Hematopoietic multipotent progenitor cell treated with erythropoietin and hydrocortisone succinate and interleukin-3 and kit ligand, for 15 days (in vitro differentiated cells): Measurements from ENCODE around the gene RHEX.
A peak's percentile ranks its signal among the peaks of the same experiment; 100 is the strongest.

Source experiments
- DNase-seq: peaks from one replicate; pipeline ENCODE4 v3.0.0-alpha.2; 2015; ENCODE audit warnings: low spot score

RHEX gene

DNA sequence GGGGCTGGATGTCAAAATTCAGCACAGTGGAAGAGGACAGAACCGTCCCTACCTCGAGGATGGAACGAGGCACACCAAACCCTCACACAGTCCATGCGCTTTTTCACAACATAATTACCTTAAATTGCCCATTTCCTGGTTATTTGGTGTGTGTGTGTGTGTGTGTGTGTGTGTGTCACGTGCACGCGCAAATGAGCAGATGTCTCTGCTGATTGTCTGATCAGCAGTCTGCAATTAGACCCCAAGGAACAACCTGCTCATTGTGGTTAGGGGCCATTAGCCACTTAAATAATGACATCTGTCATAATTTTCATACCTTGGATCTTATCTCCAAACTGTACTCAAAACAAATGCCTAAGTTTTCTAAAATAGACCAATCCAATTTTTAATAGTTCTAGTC lies 41.1 kb downstream of the RHEX start:
- DNase-seq: no peak

DNA sequence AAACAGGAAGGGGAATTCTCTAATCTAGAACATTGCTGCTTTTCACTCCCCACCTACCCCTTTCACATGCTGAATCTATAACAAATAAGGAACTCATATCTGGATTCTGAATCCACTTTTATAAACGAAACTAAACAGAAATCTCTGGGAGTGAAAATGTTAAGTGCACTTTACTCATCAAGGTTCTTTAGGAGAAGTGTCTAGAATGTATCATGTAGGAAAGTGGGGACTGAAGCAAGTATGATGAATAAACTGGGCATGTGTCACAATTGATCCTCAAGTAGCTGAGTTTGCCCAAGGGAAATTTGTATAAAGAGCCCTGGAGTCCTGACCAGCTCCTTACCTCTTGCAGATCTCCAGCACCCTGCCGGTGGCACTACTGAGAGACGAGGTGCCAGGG lies 44.4 kb downstream of the RHEX start:
- no peak for DNase-seq

DNA sequence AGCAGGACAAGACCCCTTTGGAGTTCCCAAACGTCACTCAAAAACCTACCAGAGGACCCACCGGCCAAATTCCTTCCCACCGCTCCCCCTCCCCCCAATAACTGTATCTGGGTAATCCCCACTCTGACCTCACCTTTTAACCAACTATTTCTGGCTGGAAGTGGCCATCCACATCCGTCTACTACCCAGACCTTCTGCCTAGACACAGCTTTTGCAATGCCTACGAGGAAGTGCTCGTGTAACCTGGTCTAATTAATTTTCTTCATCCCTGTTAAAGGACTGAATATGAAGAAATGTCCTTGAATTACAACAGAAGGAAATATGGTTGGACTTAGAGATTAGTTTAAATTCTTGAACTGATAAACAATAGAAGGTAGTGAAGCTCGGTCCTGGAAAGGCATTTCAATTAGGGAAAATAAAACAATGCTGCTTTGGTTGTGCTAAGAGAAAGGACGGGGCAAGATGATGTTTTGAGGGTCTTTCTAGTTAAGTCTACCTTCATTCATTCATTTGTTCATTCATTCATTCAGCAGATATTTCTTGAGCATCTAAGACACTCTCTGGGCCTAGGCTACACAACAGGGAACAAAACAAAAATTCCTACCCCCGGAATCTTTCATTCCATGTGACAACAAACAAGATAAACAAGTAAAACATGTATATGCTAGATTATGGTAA lies 45.4 kb downstream of the RHEX start:
- no peak for DNase-seq

DNA sequence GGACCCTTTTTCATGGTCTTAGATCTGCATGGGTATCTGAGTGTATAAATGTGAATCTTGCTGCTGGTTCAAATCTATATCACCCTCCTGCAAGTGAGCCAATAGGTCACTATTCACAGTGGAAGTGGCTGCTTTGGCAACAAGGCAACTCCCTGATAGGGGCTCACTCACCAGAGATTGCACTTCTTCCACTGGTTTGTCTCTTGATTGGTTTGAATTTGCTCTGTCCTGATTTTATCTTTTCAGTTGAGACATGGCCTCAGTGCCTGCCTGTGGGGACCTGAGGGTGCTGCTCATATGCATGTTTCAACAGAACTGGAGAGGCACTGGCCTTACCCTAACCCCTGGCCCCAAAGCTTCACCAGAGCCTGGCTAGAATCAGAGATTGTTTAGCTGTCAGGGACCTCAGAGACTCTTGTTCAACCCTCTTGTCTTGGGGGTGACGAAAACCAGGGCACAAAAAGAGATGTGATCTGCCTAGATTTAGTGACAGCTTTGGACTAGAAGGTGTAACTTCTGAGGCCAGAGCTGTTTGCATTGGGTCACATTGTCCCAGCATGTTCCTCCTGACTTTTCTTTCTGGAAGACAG lies 47.3 kb downstream of the RHEX start:
- no peak for DNase-seq

DNA sequence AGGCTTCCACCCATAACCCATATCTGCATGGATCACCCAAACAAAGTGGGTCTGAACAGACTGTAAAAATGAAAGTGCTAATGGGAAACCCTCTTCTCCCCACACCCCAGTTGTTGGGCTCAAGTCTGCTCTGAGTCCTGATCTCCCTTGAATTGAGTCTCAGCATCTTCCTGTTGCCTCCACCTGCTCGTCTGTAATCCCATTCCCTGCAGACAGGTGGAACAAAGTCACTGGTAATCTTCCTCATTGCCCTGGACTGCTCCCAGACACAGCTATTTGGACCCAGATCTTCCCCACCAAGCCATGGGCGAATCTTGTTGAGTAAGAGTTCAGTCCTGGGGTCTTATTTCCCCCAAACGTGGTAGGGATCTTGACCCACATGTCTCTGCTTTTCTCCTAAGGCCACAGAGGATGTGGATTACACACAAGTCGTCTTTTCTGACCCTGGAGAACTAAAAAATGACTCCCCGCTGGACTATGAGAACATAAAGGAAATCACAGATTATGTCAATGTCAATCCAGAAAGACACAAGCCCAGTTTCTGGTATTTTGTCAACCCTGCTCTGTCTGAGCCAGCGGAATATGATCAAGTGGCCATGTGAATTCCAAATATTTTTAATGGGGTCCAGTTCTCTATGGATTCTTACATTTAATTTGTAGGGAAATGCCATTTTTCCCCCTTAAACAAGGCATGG lies 48.5 kb downstream of the RHEX start:
- DNase-seq: no peak

DNA sequence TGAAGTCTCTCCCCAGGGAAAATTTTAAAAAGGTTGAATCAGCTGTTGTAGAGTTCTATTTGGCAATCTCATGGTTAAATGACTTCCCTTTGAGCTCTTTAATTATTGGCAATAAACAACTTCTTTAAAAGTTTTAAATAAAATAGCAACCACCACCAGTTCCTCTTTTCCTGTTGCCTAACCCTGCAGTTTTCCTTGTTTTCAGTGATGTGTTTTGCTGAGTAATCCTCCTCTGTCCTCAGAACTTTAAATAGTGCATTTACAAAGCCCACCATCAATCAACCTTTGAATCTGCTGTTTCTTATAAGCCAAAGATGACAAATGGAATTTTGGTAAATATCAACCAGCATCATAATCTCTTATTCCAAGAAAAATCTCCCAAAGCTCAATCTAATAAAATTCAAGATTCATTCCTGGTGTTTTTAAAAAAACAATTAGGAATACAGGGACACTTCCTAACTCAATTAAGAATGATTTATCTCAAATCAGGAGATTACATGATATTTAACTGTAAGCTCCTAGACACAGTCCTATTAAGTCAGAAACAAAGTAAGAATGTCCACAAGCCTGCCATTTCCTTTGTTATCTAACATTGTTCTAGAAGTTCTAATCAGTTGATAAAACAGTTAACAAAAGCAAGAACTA lies 49.4 kb downstream of the RHEX start:
- DNase-seq: no peak

DNA sequence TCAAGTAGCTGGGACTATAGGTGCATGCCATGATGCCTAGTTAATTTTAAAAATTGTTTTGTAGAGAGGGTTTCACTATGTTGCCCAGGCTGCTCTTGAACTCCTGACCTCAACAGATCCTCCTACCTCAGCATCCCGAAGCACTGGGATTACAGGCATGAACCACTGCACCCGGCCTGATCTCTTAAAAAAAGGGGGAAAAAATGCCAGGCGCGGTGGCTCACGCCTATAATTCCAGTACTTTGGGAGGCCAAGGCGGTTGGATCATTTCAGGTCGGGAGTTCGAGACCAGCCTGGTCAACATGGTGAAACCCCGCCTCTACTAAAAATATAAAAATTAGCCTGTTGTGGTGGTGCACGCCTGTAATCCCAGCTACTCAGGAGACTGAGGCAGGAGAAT lies 51.0 kb downstream of the RHEX start:
- DNase-seq: no peak

DNA sequence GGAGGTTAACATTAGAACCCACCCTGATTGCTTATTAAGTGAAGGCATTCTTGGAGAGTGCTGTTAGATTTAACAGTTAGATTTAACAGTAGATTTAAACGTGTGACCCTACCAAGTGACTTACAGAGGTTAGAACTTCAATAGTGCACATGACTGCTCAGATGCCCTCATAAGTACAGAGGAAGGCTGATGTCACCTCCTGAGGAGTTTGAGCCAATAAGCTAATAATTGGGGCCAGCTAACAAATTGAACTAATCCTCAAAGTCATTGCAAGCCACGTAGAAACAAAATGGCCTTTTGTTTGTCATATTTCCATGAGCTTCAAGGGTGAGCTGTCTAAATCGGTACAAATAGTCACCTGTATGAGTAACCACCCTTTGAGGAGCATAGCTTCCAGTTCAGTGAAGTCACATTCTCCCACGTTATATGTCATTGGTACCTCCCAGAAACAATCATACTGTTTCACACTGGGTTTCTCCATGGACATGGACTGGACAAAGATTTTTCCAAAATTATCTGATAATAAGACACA lies 52.6 kb downstream of the RHEX start:
- no peak for DNase-seq

DNA sequence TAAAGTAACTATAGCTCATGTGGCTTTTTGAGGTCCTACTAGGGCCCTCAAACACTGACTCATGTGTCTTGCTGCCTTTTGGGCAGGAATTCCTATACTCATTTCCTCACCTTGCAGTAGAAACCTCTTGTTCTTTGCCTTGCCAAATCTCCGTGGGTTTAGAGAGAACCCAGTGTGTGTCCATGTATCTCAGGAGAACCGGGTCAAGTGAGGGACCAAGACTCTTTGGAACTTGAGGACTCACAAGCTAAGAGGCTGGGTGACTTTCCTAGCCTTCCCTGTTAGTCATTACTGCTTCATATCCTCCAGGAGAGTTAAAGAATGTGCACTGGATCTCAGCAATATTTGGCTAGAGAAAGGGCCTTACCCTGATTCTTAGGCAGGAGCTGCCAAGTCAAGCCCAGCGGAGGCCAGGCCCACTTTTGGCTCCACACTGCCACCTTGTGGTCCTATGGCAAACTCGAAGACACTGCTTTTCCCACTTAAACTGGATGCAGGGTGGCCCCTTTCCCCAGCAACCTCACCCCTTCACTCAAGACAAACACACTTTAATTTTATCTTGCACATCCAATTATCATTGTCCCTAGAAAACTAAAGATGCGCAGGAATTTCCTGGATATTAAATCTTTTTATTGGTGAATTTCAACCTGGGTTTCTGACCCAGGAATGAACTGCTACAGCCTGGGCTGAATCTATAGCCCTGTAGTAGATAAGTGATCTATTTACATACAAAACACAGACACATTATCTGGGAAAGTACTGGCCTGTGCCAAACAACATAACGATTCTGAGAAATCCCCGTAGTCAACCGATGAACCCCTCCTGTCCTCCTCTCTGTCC lies 53.6 kb downstream of the RHEX start:
- DNase-seq: peak; percentile 80

DNA sequence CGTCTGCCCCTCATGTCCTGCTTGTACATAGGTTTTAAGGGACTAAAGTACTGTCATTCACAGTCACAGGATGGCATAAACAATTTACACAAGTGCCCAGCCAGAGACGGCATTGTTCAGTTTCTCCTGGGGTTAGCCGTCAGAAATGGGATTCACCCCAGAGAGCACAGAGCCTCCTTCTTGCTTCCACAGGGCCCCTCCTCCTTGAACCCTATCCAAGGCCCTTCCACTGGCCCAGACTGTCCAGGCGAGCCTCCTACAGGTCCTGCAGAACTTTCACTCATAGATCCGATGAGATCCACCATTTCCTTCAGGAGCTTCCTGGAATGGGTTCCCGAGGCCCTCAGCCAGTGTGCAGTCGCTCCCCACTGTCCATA lies 54.2 kb downstream of the RHEX start:
- no peak for DNase-seq

DNA sequence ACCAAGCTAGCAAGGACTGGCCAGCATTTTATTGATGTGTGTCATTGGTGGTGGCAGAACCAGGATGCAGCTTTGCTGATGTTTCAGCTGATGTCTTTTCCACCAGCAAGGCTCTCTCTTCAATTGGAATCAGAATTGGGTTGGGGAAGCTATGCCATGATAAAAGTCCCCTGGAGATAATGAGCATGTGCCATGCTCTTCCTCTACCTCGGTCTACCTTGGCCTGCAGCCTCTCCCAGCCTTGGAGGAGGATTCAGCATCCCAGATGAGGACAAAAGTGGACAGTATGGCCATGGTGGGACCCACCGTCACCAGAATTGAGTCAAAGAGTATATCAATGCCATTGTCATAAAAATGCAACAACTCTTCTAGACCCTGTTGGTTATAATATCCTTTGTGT lies 55.7 kb downstream of the RHEX start:
- DNase-seq: no peak

DNA sequence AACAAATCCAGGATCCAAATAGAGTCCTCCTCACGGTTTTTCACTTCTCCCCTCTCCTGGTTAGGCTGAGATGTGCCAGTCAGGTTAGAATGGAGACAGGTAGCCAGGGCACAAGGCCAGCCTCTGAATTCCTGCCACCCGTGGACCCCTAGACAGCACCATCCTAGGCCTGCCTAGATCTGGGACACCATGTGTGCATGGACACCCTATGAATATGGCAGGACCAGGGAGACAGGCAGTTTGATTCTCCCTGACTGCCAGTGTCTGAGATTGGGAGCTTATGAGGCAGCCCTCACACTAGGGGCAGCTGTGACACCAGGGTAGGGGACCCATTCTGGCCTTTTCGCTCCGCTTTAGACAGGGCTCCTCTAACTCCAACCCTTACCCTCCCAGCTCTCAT lies 56.7 kb downstream of the RHEX start:
- no peak for DNase-seq

DNA sequence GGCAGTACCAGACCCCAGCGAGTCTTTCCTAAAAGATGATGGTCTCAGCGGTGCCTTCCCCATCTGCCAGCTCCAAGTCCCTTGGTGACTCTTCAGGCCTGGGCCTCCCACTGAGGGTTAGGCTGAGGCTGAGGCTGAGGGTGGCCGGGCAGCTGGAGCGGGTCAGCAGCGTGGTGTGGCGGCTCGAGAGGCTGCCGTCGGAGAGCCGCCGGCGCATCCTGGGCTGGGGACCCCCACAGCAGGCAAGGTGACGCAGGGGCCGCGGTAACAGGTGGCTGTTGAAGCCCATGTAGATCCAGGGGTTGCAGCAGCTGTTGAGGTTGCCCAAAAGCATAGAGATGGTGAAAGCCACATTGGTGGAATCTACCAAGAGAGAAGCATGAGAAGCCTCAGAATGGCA lies 57.2 kb downstream of the RHEX start:
- no peak for DNase-seq

DNA sequence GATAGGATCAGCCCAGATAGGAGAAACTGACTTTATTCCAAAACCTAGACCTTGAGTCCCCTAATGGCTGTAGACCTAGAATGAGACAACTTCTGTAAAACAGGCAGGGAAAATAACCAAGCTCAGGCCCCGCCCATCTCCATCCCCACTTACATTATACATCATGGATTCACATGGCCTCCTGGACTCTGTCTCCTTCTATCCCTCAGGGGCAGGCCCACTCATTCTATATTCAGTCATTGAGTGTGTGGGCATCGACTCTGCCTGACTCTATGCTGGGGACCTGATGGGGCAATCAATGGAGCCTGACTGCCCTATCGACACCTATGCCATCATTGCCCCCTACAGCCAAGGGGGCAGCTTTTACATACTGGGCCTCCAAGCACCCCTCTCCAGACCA lies 57.8 kb downstream of the RHEX start:
- no peak for DNase-seq

DNA sequence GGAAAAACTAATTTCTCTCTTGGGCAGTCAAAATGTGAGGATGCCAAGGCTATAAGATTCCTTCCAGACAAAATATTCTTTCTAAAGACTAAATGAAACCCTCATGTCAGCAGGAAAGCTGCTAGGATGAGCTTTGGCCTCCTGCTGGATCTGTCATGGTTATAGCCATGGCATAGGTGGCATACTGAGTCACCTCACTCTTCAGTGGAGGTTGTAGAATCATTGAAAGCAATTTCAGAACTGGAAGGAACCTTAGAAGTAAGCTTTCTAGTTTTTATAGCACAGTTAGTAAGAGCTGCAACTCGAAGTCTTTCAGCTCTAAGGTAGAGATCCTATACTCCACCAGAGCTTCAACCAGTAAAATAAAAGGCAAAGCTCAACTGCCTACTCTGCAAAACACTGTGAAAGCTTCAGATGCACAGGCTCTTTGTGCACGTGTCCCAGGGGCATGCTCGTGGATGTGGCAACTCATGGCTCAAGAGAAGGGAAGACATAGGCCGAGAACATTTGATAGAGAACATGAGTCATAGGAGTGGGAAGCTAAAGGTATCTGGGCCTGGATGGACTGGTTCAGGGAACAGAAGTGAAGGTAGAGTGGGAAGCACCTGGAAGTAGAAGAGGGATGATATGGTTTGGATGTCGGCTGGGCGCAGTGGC lies 58.4 kb downstream of the RHEX start:
- DNase-seq: no peak

DNA sequence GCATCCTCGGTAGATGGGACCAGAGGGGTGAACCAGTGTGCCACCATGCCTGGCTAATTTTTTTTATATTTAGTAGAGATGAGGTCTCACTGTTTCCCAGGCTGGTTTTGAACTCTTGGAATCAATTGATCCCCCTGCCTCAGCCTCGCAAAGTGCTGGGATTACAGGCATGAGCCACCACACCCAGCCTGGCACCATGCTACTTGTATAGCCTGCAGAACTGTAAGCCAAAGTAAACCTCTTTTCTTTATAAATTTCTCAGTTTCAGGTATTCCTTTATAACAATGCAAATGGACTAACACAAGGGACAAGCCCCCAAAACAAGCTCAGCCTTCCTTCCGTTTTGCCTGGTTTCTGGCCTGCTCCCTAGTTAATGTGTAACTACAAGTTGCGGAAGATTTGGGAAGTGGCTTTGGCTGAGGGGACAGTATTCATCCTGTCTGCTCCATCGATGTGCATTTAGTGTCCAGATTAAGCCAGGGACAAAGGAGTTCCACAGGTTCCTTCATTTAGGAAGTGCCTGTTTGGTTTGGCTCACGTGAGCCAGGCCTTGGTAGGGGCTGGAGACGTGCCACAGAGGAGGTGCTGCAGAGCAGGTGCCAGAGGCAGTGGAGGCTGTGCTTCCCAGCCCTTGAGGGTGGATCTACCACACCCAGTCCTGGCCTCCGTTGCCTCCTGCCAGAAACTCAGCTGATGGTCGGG lies 59.8 kb downstream of the RHEX start:
- no peak for DNase-seq

DNA sequence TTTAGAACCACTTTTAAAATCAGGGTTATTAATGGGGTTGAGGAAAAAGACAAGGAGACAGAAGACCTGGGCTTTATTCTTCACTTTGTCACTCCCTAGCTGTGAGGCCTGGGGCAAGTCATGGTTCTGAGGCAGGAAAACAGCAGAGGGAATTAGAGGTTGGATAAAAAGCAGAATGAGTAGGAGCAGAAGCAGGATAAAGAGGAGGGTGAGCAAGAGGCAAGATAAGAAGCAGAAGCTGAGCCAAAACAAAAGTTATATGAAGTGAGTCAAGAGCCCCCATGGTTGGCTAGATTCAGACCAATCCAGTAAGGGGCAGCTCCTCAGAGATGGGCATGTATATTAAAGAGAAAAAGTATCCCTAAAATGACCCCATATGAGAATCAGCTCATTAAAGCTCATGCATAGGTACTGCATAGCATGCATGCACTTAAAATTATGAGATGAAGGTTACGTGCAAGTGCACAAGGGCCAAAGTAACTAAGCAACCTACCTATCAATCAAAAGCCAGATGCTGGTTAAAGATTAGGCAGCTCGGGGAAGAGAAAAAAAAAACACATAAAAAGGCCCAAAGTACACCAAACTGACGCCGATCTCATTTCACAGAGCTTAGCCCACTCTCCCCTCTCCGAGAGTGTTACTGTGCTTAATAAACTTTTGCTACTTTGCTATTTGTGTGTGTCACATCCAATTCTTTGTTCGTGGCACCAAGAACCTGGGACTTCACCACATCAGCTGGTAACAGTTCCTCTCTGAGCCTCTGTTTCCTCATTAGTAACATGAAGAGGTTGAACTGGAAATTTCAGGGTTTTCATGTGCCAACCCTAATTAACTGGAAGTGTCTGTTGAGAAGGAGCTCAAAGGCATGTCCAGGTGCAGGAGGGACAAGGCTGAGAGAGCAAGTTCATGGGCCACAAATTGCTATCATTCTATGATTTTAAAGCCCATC lies 62.0 kb downstream of the RHEX start:
- no peak for DNase-seq

DNA sequence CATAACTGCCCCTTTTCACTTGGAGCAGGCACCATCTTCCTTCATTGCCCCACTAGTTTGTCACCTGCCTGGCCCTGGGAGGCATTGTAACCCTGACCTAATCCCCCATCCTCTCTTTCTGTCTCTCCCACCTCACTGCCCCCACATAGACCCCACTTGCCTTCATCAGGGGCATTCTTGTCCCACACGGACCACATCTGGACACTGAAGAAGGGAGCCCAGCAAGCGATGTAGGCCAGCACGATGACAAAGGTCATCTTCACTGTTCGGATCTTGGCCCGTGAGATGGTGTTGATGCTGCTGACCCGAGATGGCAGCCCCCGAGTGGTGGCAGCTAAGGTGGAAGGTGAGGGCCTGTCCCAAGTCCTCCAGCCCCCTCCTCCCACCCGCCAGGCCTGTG lies 62.8 kb downstream of the RHEX start:
- DNase-seq: no peak

DNA sequence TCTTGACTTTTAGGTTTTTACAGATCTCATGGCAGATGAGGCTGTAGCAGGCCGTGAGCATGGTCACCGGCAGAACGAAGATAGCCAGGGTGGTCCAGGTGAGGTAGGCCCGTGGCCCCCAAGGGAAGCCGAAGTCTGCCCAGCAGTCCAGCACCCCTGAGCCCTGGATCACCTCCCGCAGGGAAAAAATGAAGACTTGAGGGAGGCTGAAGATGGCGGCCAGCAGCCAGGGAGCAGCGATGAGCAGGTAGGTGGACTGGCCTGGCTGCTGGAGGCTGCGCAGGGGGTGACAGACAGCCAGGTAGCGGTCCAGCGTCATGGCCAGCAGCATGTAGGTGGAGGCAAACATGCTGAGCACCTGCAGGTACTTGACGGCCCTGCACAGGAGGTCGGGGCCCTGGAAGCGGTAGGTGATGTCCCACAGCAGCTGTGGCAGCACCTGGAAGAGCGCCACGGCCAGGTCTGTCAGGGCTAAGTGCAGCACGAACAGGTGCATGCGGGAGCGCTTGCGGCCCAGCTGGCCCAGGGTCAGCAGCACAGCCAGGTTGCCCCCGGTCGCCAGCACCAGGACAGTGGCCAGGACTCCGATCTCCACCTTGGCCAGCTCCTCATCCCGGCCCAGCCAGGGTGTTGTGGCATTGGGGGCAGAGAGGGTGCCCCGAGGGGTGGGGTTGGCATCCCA lies 63.4 kb downstream of the RHEX start:
- no peak for DNase-seq
